Ishikawa (cell line): ENCODE data around the gene FAM216A.

Experiments used
- CEBPB ChIP-seq: IDR thresholded peaks from 2 replicates; pipeline ENCODE4 v1.6.1; 2012
- CREB1 ChIP-seq: IDR thresholded peaks from 2 replicates; pipeline ENCODE4 v1.6.1; 2012; ENCODE audit warnings: low read depth
- EGR1 ChIP-seq: IDR thresholded peaks from 2 replicates; pipeline ENCODE4 v1.6.1; 2012
- EP300 ChIP-seq: IDR thresholded peaks from 2 replicates; pipeline ENCODE4 v1.6.1; 2012; ENCODE audit warnings: borderline replicate concordance
- FOXM1 ChIP-seq: IDR thresholded peaks from 2 replicates; pipeline ENCODE4 v1.6.1; 2012; ENCODE audit warnings: low read depth, borderline replicate concordance
- MAX ChIP-seq: IDR thresholded peaks from 2 replicates; pipeline ENCODE4 v1.6.1; 2012
- NFIC ChIP-seq: IDR thresholded peaks from 2 replicates; pipeline ENCODE4 v1.6.1; 2012
- RAD21 ChIP-seq: IDR thresholded peaks from 2 replicates; pipeline ENCODE4 v1.6.1; 2012; ENCODE audit warnings: low read depth
- REST ChIP-seq: IDR thresholded peaks from 2 replicates; pipeline ENCODE4 v1.6.1; 2012; ENCODE audit warnings: low read depth, mild to moderate bottlenecking
- TAF1 ChIP-seq: IDR thresholded peaks from 2 replicates; pipeline ENCODE4 v1.6.1; 2012; ENCODE audit warnings: low read depth, mild to moderate bottlenecking
- TCF12 ChIP-seq: IDR thresholded peaks from 2 replicates; pipeline ENCODE4 v1.6.1; 2012; ENCODE audit warnings: low read depth
- TEAD4 ChIP-seq: IDR thresholded peaks from 2 replicates; pipeline ENCODE4 v1.6.1; 2012
- USF1 ChIP-seq: IDR thresholded peaks from 2 replicates; pipeline ENCODE4 v1.6.1; 2012
- YY1 ChIP-seq: IDR thresholded peaks from 2 replicates; pipeline ENCODE4 v1.6.1; 2012; ENCODE audit warnings: low read depth
- ZBTB7A ChIP-seq: IDR thresholded peaks from 2 replicates; pipeline ENCODE4 v1.6.1; 2012; ENCODE audit warnings: low read depth

FAM216A gene

DNA sequence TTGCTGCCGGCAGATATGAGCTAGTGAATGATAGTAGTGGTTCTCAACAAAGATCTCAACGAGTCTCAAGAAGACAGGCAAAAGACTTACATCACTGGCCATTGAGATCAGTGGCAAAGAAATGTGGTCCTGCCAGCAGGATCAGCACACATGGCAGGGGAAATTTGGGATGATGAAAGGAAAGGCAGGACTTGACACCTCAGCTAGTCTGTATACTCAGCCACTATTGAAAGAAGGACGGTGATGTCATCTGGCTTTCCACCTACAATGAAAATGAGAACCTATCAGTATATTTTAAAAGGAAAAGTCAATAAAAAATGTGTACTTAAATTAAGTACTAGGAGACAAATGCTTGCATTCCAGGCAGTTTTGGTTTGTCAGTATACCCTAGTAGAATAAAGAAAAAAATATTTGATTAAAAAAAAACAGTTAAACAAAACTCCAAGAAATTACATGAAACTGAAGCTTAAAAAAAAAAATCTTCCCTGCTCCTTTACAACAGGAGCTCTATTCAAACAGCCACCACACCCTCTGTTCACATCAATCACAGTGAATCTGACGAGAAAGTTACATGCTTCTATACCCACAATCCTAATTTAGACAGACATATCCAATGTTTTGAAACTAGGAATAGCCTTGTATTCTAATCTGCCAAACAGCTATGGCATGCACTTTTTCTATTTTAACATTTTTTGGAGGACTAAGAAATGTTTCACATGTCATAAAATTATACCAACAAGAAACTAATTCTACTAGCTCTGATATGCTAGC is 68.4 kb downstream of the FAM216A start:
- TF ChIP-seq EP300 (no peak), USF1 (no peak), EGR1 (no peak), CREB1 (no peak), TEAD4 (no peak), CEBPB (no peak), MAX (no peak), TCF12 (no peak), YY1 (no peak), ZBTB7A (no peak), FOXM1 (no peak), TAF1 (no peak)

DNA sequence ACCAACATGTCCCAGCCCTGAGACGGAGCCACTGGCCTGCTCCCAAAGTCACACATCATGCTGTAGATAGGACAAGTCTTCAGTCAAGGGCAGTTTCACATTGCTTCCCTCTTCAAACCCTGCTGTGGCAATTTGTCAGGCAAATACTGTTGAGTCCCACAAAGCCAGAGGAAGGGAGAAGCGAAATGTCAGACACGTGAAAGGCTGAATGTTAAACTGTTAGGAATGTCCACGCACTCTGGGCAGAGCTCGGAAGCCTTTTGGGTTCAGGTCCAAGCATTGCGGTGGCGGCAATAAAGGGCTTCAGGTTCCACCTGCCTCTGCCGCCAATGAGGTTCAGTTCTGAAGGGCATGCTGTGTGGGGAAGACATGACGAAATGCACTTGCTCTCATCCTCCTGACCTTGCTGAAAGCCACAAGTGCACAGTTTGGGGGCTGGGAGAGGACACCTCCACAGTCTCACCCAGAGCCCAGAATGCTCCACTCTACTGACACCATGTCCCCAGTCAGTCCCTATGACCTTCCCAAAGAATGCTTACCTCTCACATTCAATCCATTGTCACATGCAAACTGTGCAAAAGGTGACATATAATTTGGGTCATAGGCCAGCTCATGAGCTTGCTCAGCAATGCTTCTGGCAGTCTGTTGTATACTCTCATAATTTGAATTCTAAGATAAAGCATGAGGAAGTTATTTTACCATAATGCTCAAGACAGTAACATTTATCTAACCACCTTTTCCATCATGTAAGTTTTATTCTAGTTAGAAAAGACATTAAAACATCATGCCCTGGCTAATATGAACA is 69.2 kb downstream of the FAM216A start:
- TF ChIP-seq TCF12 (peak; percentile 56; the same call in 1 of the 2 replicates), CREB1 (no peak), EGR1 (no peak), EP300 (peak; percentile 24; the same call in 1 of the 2 replicates), MAX (peak; percentile 84), FOXM1 (no peak), NFIC (peak; percentile 87), YY1 (no peak), RAD21 (no peak), TEAD4 (peak; percentile 64), ZBTB7A (no peak), CEBPB (0 out of 2 replicates have a peak, but pooled peaks have one; percentile 45), REST (no peak), USF1 (0 out of 2 replicates have a peak, but pooled peaks have one; percentile 19), TAF1 (no peak)

DNA sequence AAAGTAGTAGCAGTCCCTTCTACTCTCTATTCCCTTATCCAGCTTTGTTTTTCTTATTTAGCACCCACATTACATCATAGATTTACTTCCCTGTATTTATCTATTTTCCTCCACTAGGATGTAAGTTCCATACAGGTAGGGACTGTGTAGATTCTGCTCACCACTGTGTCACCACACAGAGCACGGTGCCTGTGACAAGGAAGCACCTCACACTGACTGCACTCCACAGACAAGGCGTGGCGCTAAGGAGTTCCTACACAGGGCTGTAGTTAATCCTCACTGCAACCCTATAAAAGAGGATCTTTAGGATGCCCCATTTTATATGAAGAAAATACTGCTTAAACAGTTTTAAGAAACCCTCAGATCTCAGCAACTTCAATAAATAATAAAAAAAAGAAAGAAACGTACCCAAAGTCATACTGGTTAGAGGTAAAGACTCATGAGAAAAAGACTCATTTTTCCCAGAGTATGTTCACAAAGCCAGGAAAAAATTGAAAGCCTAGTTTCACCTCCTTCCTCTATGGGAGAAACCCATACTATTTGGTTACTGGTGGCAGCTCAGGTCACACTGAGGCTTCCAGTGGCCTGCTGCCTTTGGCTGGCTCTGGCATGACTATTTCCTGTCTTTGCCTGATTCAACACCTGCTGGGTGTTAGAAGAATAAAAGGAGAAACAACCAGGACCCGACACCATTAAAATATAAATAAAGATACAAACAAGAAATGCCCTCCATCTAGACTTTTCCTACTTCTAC is 70.4 kb downstream of the FAM216A start:
- TF ChIP-seq CEBPB (no peak), EGR1 (no peak), FOXM1 (no peak), MAX (no peak), RAD21 (no peak)
